ENCODE data around the gene IL13. TPM values are rescaled to one million over a fixed set of nuclear protein-coding genes. Genes with fewer than 3 reads are reported as not detected.

IL13 gene
- total and polyA plus RNA-seq, 4 experiments from 2014 or later = not detected

GRCh38 chr5:132662004-132662401 lies 4.0 kb downstream of the IL13 start:
- peaks cover 12 to 33% (median 16%) of the 10 kb centered on the region in 4 donors for H3K4me1 Mint-ChIP-seq
- Histone ChIP-seq H3K9me3 (ENCODE audit: control insufficient read depth in 1 of 2, low read length in 2 of 2) (no peaks in the 10 kb centered on the region), H3K27ac (ENCODE audit: low read depth, low read length) (no peak overlapping the region), H3K27me3 (ENCODE audit: insufficient read depth, low read length) (no peaks in the 10 kb centered on the region), H3K4me1 (ENCODE audit: insufficient read depth, low read length) (peaks cover 23% of the 10 kb centered on the region), H3K4me3 (ENCODE audit: low read length in 2 of 2) (no peak overlapping the region), H3K36me3 (ENCODE audit: insufficient read depth, low read length) (no peaks in the 10 kb centered on the region)
- H3K27ac Mint-ChIP-seq = peak overlapping the region in 1 of 7 donors; percentile 89
- intact Hi-C loops (cut with micrococcal nuclease) = no loop called here
- H3K9me3 Mint-ChIP-seq = no peaks in the 10 kb centered on the region
- DNase-seq = no peak
- H3K4me3 Mint-ChIP-seq = peak overlapping the region in 2 of 8 donors; percentile 25 to 47
- ChIA-PET POLR2A (ENCODE audit: partially characterized antibody) (interaction anchor here (2.4 kb wide), 1 partner anchor 13 kb away, joined by 8 read pairs; no protein-coding TSS in a partner anchor), CTCF (ENCODE audit: partially characterized antibody) (no interaction called here)
- H3K27me3 Mint-ChIP-seq = peaks cover 5 to 7% of the 10 kb centered on the region in 2 donors
- no peaks in the 10 kb centered on the region for H3K36me3 Mint-ChIP-seq

GRCh38 chr5:132662925-132663770 lies 5.2 kb downstream of the IL13 start:
- ChIA-PET POLR2A (ENCODE audit: partially characterized antibody) (interaction anchor here (2.4 kb wide), 1 partner anchor 12 kb away, joined by 8 read pairs; no protein-coding TSS in a partner anchor), CTCF (ENCODE audit: partially characterized antibody) (no interaction called here)
- Histone ChIP-seq H3K27me3 (ENCODE audit: insufficient read depth, low read length) (no peaks in the 10 kb centered on the region), H3K4me1 (ENCODE audit: insufficient read depth, low read length) (peaks cover 22% of the 10 kb centered on the region), H3K27ac (ENCODE audit: low read depth, low read length) (peak overlapping the region; percentile 29), H3K36me3 (ENCODE audit: insufficient read depth, low read length) (no peaks in the 10 kb centered on the region), H3K9me3 (ENCODE audit: control insufficient read depth in 1 of 2, low read length in 2 of 2) (no peaks in the 10 kb centered on the region), H3K4me3 (ENCODE audit: low read length in 2 of 2) (no peak overlapping the region)
- intact Hi-C loops (cut with micrococcal nuclease) = no loop called here
- peak in 4 of 5 donors; percentile 26 to 53 (median 31) for DNase-seq
- no peaks in the 10 kb centered on the region for H3K9me3 Mint-ChIP-seq
- peak overlapping the region; percentile 80 to 92 (median 89) for H3K27ac Mint-ChIP-seq
- H3K4me1 Mint-ChIP-seq = peaks cover 11 to 21% (median 16%) of the 10 kb centered on the region in 4 donors
- peak overlapping the region; percentile 17 to 81 (median 62) for H3K4me3 Mint-ChIP-seq
- peaks cover 0 to 6% of the 10 kb centered on the region in 2 donors for H3K27me3 Mint-ChIP-seq
- H3K36me3 Mint-ChIP-seq = no peaks in the 10 kb centered on the region

GRCh38 chr5:132663771-132664695 lies 6.1 kb downstream of the IL13 start:
- peak overlapping the region in 2 of 8 donors; percentile 4 to 10 for H3K4me3 Mint-ChIP-seq
- DNase-seq = peak in 1 of 5 donors; percentile 9
- Histone ChIP-seq H3K4me3 (ENCODE audit: low read length in 2 of 2) (no peak overlapping the region), H3K4me1 (ENCODE audit: insufficient read depth, low read length) (peaks cover 22% of the 10 kb centered on the region), H3K36me3 (ENCODE audit: insufficient read depth, low read length) (no peaks in the 10 kb centered on the region), H3K27me3 (ENCODE audit: insufficient read depth, low read length) (no peaks in the 10 kb centered on the region), H3K9me3 (ENCODE audit: control insufficient read depth in 1 of 2, low read length in 2 of 2) (no peaks in the 10 kb centered on the region), H3K27ac (ENCODE audit: low read depth, low read length) (peak overlapping the region; percentile 29)
- CTCF ChIA-PET (ENCODE audit: partially characterized antibody) = no interaction called here
- H3K27me3 Mint-ChIP-seq = peaks cover 0 to 2% of the 10 kb centered on the region in 2 donors
- H3K36me3 Mint-ChIP-seq = no peaks in the 10 kb centered on the region
- intact Hi-C loops (cut with micrococcal nuclease) = no loop called here
- H3K4me1 Mint-ChIP-seq = peaks cover 11 to 19% (median 15%) of the 10 kb centered on the region in 4 donors
- H3K9me3 Mint-ChIP-seq = no peaks in the 10 kb centered on the region
- POLR2A ChIA-PET (ENCODE audit: partially characterized antibody) = interaction anchor here (2.4 kb wide), 1 partner anchor 11 kb away, joined by 8 read pairs; no protein-coding TSS in a partner anchor
- peak overlapping the region; percentile 19 to 92 (median 60) for H3K27ac Mint-ChIP-seq

- peak overlapping the region in 1 of 7 donors; percentile 28 for H3K27ac Mint-ChIP-seq
- intact Hi-C loops (cut with micrococcal nuclease) = no loop called here
- Histone ChIP-seq H3K27me3 (ENCODE audit: insufficient read depth, low read length) (no peaks in the 10 kb centered on the region), H3K27ac (ENCODE audit: low read depth, low read length) (no peak overlapping the region), H3K4me3 (ENCODE audit: low read length in 2 of 2) (no peak overlapping the region), H3K4me1 (ENCODE audit: insufficient read depth, low read length) (peaks cover 22% of the 10 kb centered on the region), H3K9me3 (ENCODE audit: control insufficient read depth in 1 of 2, low read length in 2 of 2) (no peaks in the 10 kb centered on the region), H3K36me3 (ENCODE audit: insufficient read depth, low read length) (no peaks in the 10 kb centered on the region)
- DNase-seq = no peak
- peaks cover 11 to 19% (median 15%) of the 10 kb centered on the region in 4 donors for H3K4me1 Mint-ChIP-seq
- H3K36me3 Mint-ChIP-seq = no peaks in the 10 kb centered on the region
- no peak overlapping the region for H3K4me3 Mint-ChIP-seq
- POLR2A ChIA-PET (ENCODE audit: partially characterized antibody) = no interaction called here
- peaks cover 0 to 2% of the 10 kb centered on the region in 2 donors for H3K27me3 Mint-ChIP-seq
- CTCF ChIA-PET (ENCODE audit: partially characterized antibody) = no interaction called here
- no peaks in the 10 kb centered on the region for H3K9me3 Mint-ChIP-seq
Observed at GRCh38 chr5:132664696-132665209, 6.8 kb downstream of the IL13 start.

- no peak for DNase-seq
- H3K27me3 Mint-ChIP-seq = peaks cover 1 to 2% of the 10 kb centered on the region in 2 donors
- Histone ChIP-seq H3K9me3 (ENCODE audit: control insufficient read depth in 1 of 2, low read length in 2 of 2) (no peaks in the 10 kb centered on the region), H3K36me3 (ENCODE audit: insufficient read depth, low read length) (no peaks in the 10 kb centered on the region), H3K27me3 (ENCODE audit: insufficient read depth, low read length) (no peaks in the 10 kb centered on the region), H3K27ac (ENCODE audit: low read depth, low read length) (no peak overlapping the region), H3K4me1 (ENCODE audit: insufficient read depth, low read length) (peaks cover 22% of the 10 kb centered on the region), H3K4me3 (ENCODE audit: low read length in 2 of 2) (no peak overlapping the region)
- peak overlapping the region in 1 of 7 donors; percentile 60 for H3K27ac Mint-ChIP-seq
- no peak overlapping the region for H3K4me3 Mint-ChIP-seq
- ChIA-PET CTCF (ENCODE audit: partially characterized antibody) (no interaction called here), POLR2A (ENCODE audit: partially characterized antibody) (no interaction called here)
- no peaks in the 10 kb centered on the region for H3K36me3 Mint-ChIP-seq
- H3K4me1 Mint-ChIP-seq = peaks cover 11 to 19% (median 15%) of the 10 kb centered on the region in 4 donors
- intact Hi-C loops (cut with micrococcal nuclease) = no loop called here
- no peaks in the 10 kb centered on the region for H3K9me3 Mint-ChIP-seq
Observed at GRCh38 chr5:132665574-132666080, 7.7 kb downstream of the IL13 start.

- Histone ChIP-seq H3K27ac (ENCODE audit: low read depth, low read length) (no peak overlapping the region), H3K36me3 (ENCODE audit: insufficient read depth, low read length) (no peaks in the 10 kb centered on the region), H3K27me3 (ENCODE audit: insufficient read depth, low read length) (no peaks in the 10 kb centered on the region), H3K4me1 (ENCODE audit: insufficient read depth, low read length) (peaks cover 22% of the 10 kb centered on the region), H3K9me3 (ENCODE audit: control insufficient read depth in 1 of 2, low read length in 2 of 2) (no peaks in the 10 kb centered on the region), H3K4me3 (ENCODE audit: low read length in 2 of 2) (no peak overlapping the region)
- ChIA-PET POLR2A (ENCODE audit: partially characterized antibody) (no interaction called here), CTCF (ENCODE audit: partially characterized antibody) (no interaction called here)
- Mint-ChIP-seq H3K27me3 (peaks cover 1 to 2% of the 10 kb centered on the region in 2 donors), H3K4me3 (no peak overlapping the region), H3K36me3 (no peaks in the 10 kb centered on the region), H3K9me3 (no peaks in the 10 kb centered on the region), H3K27ac (peak overlapping the region in 1 of 7 donors; percentile 68), H3K4me1 (peaks cover 11 to 19% (median 15%) of the 10 kb centered on the region in 4 donors)
- intact Hi-C loops (cut with micrococcal nuclease) = no loop called here
- DNase-seq = no peak
Observed at GRCh38 chr5:132666310-132667123, 8.5 kb downstream of the IL13 start.

All from CD4-positive, alpha-beta memory T cell (primary cell).